Activated CD4-positive, alpha-beta T cell treated with anti-CD3 and anti-CD28 coated beads for 24 hours (primary cell): ENCODE measurements around the gene AMZ1.

ENCODE experiments used
- DNase-seq, 2 donors: peaks; one replicate each; pipeline ENCODE4 v3.0.0-alpha.2; 2020; ENCODE audit warnings: low read depth in 2 of 2

Gene AMZ1, protein sequence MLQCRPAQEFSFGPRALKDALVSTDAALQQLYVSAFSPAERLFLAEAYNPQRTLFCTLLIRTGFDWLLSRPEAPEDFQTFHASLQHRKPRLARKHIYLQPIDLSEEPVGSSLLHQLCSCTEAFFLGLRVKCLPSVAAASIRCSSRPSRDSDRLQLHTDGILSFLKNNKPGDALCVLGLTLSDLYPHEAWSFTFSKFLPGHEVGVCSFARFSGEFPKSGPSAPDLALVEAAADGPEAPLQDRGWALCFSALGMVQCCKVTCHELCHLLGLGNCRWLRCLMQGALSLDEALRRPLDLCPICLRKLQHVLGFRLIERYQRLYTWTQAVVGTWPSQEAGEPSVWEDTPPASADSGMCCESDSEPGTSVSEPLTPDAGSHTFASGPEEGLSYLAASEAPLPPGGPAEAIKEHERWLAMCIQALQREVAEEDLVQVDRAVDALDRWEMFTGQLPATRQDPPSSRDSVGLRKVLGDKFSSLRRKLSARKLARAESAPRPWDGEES

DNA sequence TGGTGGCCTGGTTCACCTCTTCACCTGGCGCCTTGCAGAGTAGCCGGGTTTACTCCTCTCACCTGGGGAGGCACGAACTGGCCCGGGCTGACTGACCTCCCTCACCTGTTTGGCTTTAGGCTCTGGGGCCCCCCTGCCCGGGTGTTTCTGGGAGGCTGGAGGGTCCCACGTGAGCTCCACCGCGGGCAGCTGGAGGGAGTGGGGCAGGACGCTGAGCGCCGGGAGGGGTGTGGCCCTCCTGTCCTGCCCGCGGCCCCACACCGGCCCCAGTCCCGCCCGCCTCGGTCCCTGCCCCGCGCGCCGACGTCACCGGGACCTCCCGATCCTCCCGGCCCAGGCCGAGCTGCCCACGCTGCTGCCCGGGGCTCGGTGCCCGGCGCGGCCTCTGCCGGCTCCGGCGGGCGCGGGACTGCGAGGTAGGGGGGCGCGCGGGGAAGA, at the start of gene AMZ1:
Gene AMZ1, plus strand, starts transcription at position 322 of the 438 bp plus-strand sequence. CDS start 12,250 bp downstream, outside the sequence.
- no peak for DNase-seq

DNA sequence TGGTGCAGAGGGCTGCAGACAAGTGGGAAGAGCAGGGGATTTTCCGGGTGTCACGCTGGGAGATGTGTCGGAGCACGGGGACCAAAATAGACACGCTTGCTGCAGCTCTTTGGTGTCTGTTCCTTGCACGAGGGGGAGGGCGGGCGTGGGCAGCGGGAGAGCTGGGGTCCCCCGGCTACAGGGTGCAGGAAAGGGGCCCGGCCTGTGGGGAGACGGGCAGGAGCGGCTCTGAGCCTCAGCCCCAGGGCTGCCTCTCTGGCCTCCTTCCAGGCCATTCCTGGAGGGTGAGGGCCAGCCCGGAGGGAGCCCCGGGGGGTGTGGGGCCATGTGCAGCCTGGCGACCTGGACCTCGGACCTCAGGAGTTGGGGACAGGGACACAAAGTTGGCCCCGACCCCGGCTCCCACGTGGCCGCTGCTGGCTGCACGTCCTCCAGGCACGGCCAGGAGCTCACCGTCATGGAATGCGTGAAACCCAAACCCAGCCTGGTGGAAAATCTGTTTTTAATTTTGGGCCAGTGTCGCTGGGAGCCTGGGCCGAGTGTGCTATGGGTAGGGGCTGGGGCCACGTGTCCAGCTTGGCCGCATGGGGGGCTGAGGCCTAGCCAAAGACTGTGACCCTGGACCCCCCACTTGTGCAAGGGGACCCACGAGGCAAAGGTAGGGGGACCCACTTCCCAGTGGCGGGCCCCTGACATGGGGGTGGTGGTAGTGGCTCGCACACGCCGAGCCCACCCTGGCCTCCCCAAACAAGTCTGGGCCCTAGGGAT, 49.6 kb upstream of the AMZ1 start:
- no peak for DNase-seq

DNA sequence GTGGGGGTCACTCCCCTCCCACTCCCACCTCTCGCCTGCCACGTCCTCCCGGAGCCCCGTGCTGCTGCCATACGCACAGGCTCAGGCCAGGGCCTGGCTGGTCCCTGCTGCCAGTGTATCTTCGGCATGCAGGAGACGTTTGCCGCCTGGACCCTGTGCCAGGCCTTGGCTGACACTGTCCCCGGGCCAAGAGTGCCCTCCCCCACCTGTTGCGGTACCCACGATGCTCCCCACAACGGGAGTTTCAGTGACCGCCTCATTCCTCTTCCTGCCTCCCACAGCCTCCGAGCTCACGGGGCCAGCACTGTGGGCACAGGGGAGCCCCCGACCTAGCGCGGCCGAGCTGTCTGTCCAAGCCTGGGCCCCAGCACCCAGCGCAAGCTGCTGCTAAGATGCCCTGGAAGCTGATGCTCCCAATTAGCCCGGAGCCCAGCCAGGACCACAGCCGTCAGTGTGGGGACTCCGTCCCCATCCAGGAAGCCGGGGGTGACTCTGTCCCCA, 48.8 kb upstream of the AMZ1 start:
- DNase-seq, result no peak

DNA sequence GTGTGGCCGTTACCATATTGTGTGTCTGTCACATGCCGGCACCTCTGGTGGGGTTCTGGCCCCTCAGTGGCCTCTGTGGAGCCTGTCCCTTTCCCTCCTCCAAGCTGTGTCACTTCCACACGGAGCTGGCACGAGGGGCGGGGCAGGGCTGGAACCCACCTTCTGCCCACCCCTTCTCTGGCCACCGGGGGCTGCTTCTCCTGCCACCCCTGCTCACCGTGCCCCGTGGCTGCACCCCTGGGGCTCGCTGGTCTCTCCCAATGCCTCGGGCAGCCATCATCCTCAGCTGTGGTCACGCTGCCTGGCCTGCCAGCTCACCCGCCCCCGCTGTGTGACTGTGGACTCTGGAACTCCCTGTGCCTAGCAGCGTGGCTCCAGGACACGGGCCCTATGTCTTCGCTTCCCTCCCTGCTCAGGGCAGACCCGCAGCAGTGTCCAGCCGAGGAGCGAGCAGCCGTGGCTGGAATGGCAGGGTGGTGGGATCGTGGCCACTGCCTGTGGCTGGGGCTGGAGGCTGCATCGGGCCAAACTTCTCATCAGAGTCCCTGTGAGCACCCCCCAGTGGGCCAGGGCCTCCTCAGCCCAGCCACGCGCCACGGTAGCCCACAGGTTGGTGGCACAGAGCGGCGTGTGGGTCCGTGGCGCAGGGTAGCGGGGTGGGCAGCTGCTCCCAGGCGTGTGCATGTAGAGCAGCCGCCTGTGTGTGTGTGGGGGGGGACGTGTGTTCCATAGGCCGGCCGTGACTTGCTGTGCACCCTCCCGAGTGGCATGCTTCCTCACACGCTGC, 48.1 kb upstream of the AMZ1 start:
- DNase-seq, result no peak

DNA sequence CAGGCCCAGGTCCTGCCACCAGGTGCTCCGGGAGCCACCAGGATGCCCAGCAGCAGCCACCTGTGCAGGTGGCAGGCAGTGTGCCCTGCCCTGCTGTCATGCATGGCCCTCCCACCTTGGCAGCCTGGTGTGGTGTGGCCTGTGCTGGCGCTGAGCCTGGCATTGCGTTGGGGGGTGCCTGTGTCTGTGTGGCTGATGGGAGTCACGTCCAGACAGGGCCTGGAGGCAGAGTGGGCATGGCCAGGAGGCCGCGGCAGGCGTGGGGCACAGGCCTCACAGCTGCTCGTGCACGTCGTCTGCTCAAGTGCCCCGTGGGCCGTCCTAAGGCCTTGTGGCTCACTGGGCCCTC, 47.5 kb upstream of the AMZ1 start:
- no peak for DNase-seq

DNA sequence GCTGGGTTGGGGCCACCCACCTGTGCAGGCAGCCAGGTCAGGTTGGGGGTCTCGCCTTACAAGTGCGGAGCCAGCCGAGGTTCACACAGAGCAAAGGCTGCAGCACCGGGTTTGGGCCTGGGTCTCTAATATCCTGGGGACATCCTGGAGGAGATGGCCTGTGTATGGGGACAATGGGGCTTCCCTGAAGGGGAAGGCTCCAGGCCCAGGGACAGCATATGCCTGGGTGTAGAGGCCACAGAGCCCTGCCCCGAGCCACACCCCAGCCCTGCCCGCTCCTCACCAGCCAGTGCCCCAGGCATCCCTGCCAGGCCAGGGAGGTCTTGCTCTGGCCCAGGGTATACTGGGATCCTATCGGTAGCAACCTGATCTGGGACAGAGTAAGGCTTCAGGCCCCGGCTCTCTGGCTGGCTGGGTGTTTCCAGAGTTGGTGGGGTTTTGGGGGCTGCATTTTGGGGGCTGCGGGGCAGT, 47.1 kb upstream of the AMZ1 start:
- no peak for DNase-seq

DNA sequence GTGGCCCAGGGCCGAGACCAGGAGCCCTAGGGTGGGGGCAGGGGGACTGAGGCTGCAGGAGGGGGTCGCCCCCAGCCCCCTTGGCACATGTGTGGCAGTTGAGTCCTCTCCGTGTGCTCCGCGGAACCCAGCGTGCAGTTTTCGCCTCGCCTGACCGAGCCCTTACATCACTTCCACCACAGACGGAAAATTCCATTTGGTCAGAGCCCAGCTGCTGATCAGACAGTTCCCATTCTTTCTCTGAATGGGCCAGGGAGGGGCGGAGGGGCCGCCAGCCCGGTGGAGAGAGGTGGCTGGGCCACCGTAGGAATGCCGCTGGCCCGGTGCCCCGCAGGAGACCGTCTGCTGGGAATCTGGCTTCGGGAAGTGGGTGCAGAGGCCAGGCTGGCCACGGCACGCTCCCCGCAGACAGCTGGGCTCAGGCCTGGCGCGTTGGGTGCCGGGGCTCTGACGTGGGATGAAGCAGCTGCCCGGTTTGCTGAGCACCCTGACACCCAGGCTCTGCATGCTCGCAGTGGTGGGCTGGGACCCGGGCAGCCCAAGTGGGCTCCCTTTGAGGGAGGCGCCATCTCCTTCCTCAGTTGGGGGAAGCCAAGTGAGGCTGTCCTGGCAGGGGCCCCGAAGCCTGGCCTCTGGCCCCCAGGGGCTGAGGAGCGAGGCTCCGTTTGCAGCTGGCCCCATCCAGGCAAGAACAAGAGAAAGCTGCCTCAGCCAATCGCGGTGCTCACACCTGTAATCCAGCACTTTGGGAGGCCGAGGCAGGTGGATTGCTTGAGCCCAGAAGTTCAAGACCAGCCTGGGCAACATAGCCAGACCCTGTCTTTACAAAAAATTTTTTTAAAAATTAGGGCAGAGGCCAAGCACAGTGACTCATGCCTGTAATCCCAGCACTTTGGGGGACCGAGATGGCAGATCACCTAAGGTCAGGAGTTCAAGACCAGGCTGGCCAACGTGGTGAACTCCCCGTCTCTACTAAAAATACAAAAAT, 46.3 kb upstream of the AMZ1 start:
- DNase-seq, result no peak

DNA sequence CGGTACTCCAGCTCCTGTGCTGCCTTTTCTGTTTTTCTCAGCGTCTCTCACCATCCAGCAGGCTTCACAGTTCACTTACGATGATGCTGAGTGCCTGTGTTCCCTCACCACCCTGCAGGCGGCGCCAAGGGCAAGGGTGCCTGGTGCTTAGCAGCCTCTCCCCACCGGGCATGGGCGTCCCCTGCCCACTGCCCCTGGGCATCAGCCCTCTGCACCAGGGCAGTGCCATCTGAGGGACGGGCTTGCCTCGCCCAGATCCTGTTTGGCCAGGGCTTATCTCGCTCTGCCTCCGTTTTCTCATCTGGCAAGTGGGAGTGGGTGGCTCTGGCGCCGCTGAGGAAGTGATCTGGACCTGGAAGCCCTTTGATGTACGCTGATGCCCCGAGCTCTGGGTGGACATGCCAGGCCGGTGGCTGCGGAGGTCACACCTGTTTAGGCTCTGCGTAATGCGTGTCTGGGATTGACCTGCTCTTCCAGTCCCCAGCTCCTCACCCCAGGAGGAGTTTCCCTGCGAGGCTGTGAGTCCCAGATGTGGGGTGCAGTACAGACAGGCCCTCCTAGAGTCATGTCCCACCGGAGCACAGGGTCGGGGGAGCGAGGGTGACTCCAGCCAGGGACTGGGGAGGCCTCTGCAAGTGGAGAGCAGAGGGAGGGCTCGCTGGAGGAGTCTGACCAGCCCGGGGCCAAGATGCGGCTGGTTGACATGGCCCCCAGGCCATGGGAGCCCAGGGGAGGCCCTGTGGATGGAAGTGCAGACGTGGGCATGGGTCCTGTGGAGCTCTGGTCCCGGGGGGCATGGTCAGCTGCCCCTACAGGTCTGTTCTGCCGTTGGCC, 44.4 kb upstream of the AMZ1 start:
- no peak for DNase-seq

DNA sequence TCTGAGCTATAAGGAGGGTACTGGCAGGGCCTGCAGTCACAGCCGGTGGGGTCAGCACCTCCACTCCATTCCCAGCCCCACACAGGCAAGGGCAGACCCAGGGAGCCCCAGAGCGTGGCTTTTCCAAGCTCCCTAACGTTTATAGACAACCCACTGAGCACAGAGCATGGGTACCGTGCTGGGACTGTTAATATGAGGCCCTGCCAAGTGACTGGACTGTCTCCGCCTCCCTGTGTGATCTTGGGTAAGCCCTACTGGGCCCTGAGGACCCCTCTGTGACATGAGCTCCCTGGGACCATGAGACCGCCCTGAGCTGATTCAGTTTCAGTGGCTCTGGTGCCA, 43.8 kb upstream of the AMZ1 start:
- no peak for DNase-seq

DNA sequence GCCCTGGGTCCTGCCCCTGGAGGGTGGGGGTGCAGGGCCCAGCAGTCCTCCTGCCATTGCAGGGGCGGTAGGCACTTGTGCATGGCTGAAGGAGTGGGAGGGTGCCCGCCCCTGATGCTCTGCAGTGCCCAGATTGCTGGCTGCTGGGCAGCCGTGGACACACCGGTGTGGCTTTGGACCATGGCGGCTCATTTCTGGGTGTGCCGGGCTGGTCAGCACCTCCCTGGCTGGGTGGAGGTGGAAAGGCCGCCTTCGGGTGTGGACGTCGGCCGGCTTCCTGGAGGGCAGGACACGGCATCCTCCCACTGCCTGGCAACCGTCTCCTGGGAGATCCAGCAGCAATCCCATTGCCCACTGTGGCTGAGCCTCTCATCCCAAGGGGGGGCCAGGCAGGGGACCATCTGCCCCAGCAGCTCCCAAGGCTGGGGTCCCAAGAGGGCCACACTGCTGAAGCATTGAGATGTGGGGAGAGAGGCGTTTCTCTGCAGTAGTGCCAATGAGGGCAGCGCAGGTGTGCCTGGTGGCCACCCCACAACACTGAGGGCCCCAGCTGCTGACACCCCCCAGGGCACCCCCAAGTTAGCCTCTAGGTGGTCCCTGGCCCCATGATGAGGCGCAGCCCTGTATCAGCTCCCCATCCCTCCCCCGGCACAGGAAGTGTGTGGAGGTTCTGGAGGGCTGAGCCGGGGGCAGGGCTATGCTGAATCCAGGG, 43.3 kb upstream of the AMZ1 start:
- DNase-seq, result no peak

DNA sequence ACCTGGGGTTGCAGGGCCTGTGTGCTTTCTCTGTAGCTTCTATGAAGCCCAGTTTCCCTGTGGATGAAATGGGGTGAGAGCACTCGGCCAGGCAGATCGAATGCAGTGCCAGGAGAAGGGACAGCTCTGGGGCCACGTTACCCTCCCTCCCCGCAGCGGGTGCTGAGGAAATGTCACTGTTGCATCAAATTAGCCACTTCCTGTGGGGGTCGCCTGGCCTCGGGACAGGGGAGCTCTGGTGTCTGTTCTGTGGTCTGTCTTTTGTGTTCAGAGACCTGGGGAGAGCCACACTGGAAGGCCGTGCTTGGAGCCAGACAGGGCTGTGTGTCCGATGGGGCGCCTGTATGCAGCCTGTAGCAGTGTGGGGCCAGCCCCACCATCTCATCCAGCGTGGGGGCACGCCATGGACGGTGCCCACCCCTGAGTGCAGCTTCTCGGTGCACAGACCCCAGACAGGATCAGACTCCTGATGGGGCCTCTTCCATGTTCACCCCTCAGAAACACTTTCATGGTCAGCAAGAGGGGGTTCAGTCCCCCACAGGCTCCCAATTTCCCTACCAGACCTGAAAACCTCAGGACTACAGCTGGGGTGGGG, 42.6 kb upstream of the AMZ1 start:
- DNase-seq, result no peak

DNA sequence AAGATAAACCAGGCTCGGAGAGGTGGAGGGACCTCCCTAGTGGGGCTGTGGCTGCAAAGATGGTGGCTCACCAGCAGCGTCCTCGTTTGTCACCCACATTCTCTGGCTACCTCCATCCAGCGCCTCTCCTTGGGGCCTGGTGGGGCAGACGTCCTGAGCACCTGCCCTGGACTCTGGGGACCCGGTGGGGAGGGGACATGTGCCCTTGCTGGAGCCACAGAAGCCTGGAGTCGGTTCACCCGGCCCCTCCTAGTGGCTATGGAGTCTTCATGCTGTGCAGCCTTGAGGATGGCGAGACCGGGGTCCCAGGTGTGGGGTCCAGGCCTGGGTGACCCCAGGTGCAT, 41.7 kb upstream of the AMZ1 start:
- DNase-seq, result no peak

DNA sequence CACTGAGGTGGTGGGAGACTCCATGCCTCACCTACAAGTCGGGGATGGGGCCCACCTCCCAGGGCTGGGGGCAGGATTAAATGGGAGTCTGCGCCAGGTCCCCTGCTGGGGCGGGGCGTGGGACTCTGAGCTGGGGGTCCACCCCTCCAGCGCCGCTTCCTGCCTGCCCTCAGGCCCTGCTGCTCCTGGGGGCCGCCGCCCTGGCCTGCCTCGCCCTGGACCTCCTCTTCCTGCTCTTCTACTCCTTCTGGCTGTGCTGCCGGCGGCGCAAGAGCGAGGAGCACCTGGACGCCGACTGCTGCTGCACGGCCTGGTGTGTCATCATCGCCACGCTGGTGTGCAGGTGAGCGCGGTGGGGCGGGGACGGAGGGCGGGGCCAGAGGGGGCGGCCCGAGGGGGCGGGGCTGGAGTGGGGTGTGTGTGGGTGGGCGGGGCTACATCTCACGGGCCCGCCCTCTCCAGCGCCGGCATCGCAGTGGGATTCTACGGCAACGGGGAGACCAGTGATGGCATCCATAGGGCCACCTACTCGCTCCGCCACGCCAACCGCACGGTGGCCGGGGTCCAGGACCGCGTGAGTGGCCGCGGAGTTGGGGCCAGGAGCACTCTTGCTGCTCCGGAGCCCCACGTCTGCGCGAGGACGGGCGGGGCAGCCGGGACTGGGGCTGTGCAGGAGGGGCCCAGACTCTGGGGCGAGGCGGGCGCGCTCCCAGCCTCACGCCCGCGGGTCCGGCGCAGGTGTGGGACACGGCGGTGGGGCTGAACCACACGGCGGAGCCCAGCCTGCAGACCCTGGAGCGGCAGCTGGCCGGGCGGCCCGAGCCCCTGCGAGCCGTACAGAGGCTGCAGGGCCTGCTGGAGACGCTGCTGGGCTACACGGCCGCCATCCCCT, 41.1 kb upstream of the AMZ1 start:
- no peak for DNase-seq

DNA sequence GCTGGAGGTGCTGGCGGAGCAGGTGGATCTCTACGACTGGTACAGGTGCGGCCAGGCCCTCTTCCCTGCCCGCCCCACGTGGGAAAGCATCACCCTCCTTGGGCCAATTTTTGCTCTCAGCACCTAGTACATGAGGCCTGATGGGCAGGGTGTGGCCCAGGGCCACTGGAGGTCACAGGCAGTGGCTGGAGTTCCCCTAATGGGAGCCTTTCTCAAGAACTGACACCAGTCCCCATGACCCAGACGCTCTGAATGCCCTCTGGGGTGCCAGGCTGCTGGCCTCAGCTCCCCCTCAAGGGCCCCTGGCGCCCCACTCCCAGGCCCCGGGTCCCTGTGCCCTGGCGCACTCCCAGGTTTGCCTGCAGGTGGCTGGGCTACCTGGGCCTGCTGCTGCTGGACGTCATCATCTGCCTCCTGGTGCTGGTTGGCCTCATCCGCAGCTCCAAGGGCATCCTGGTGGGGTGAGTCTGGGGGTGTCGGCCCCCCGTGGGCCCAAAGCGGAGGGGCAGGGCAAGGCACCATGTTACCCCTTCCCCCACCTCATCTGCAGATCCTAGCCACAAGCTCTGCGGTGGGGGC, 40.3 kb upstream of the AMZ1 start:
- DNase-seq, result no peak

DNA sequence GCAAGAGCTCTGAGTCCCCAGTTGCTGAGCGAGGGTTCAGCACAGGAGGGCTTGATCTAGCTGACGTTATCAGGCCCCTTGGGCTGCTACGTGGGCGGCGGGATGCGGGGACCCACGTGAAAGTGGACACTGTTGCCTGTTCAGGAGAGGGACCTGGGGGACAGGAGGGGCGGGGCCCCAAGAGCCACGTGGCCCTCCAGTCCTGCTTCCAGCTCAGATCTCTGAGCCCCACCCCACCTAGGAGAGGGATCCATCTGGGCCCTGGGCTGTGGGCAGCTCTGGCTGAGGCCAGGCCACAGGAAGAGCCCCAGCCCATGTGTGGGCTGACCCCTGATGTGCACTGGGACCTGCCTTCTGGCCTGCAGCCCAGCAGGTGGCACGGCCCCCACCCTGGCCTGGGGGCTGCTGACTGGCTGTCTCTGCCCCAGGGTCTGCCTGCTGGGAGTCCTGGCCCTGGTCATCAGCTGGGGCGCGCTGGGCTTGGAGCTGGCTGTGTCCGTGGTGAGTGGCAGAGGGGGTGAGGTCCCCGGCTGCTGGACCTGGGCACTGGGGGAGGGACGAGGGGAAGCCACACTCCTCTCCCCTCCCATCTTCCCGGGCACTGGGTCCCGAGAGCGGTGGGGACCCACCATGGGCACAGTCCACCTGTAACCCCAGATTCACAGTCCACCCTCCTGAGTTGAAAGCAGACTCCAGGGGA, 38.7 kb upstream of the AMZ1 start:
- DNase-seq, result no peak

DNA sequence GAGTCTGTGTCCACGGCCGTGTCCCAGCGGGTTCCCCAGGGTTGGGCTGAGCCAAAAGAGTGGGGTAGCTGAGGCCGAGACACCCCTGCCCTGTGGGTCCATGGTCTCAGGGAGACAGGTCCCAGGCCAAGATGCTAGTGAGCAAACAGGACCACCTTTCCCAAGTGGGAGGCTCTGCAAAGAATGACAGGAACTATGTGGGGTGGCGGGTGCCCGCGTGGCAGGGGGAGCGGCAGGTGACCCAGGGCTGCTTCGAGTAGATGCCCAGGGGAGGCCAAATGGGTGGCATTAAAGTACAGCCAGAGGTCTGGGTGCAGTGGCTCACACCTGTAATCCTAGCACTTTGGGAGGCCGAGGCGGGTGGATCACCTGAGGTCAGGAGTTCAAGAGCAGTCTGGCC, 38.0 kb upstream of the AMZ1 start:
- DNase-seq, result no peak

DNA sequence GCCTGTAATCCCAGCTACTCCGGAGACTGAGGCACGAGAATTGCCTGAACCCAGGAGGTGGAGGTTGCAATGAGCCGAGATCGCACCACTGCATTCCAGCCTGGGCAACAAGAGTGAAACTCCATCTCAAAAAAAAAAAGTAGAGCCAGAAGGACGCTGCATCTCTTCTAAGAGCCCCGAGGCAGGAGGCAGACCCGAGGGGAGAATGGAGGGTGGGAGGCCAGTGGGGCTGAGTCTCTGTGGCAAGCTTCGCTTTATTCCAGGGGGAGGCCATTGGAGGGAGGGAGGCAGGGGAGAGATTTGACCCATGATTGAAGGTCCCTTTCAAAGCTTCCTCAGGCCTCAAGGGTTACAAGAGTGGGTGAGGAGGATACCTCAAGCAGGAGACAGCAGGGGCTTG, 37.6 kb upstream of the AMZ1 start:
- no peak for DNase-seq
